HG02798 (cell line): ENCODE measurements around the gene ATP6V0E2.
"Not testable (repeated sequence)": the region's sequence is repeated elsewhere in the genome, so short reads cannot be mapped to it uniquely, and the experiment has no call there.

Experiments used
- ATAC-seq: cut with Tn5 transposase; IDR thresholded peaks from one replicate; pipeline ENCODE4 v1.9.1; 2021; ENCODE audit warnings: mild to moderate bottlenecking; ENCODE audit not compliant: unreplicated experiment, poor library complexity

Gene ATP6V0E2

GRCh38 chr7:149907776-149908376, 34.1 kb downstream of the ATP6V0E2 start:
- not testable (repeated sequence) for ATAC-seq

- not testable (repeated sequence) for ATAC-seq
Observed at GRCh38 chr7:149910219-149910618, 36.5 kb downstream of the ATP6V0E2 start.

GRCh38 chr7:149912126-149912525, 38.4 kb downstream of the ATP6V0E2 start:
- ATAC-seq, result not testable (repeated sequence)

- not testable (repeated sequence) for ATAC-seq
Observed at GRCh38 chr7:149926414-149926813, 52.6 kb downstream of the ATP6V0E2 start.
